C4-2B (cell line): Measurements from ENCODE around the gene FANK1.

ENCODE experiments used
- ZFX ChIP-seq: fragments of 450-650 bp; IDR thresholded peaks from 2 replicates; pipeline ENCODE4 v1.6.1; 2017
- TF ChIP-seq, protein P1 (sequence below): fragments of 450-650 bp; conservative IDR thresholded peaks from 2 replicates; pipeline ENCODE4 v1.5.1; 2017; ENCODE audit warnings: mild to moderate bottlenecking

DNA sequence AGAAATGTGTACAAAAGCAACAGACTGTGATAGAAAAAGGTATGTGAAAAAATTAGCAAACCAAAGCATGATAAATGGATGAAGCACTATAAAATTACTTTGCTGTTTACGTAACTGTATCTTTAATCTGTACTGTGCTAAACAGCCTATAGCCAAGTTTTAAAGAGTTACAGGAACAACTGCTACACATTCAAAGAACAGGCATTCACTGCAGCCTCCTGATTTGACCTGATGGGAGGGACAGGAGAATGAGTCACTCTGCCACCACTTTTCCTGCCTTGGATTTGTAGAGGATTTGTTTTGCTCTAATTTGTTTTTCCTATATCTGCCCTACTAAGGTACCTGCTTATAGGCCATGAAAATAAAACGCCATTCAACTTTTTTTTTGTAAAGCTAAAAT lies 116.1 kb downstream of the FANK1 start:
- TF ChIP-seq, protein P1, sequence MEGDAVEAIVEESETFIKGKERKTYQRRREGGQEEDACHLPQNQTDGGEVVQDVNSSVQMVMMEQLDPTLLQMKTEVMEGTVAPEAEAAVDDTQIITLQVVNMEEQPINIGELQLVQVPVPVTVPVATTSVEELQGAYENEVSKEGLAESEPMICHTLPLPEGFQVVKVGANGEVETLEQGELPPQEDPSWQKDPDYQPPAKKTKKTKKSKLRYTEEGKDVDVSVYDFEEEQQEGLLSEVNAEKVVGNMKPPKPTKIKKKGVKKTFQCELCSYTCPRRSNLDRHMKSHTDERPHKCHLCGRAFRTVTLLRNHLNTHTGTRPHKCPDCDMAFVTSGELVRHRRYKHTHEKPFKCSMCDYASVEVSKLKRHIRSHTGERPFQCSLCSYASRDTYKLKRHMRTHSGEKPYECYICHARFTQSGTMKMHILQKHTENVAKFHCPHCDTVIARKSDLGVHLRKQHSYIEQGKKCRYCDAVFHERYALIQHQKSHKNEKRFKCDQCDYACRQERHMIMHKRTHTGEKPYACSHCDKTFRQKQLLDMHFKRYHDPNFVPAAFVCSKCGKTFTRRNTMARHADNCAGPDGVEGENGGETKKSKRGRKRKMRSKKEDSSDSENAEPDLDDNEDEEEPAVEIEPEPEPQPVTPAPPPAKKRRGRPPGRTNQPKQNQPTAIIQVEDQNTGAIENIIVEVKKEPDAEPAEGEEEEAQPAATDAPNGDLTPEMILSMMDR = no peak
- TF ChIP-seq ZFX = no peak
